Measurements from ENCODE around the gene TDRD10. TPM values are rescaled to one million over a fixed set of nuclear protein-coding genes. Genes with fewer than 3 reads are reported as not detected.
A peak's percentile ranks its signal among the peaks of the same experiment; 100 is the strongest.

TDRD10 gene
- total RNA-seq, 1 donor from 2014 or later: not detected

DNA sequence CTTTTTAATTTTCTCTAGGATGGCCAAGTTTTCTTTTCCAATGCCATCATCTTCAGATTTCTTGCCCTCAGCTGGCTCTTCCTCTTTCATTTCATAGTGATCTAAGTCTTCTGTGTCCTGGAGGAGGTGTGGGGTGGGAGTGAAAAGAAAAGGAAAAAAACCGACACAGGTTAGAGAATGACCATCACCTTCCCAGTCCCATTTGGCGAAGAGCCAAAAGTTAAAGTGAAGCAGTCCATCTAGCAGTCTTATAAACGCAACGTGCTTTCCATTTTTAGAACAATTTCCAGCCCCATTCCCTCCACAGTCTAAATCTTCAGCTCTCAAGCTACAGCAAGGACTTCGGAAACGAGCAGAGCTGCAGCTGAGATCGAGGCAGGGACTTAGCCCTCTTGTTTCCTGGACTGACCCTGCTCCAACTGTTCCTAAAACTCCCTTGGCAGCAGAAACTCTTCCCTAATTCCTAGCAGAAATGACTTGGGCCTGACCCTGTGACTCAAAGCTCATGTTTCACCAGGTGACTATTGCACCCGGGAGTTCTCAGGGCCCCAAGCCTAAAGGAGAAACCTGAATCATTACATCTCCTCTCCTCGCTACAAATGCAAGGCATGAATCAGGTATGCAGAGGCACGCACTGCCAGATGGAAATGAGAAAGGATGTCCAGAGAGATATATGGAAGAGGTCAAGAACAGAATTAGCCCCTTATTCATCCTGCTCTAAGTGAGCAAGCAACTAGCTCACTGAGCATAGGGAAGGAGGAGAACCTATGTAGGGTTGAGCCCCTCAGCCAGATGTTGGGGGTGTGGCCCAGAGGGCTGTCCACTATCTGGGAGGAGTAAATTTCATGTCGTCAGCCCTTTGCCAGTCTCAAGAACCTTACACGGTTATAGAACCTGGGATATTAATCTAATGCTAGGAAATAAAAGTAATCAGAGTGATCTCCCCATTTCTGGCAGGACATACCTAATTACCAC lies 51.3 kb downstream of the TDRD10 start:
- no peak for FAIRE-seq
- Mint-ChIP-seq H3K27ac (ENCODE audit: unreplicated experiment) (no peak overlapping the region), H3K9me3 (ENCODE audit: unreplicated experiment) (no peaks in the 10 kb centered on the region), H3K4me3 (ENCODE audit: unreplicated experiment) (no peak overlapping the region), H3K27me3 (ENCODE audit: low read depth, unreplicated experiment) (no peaks in the 10 kb centered on the region), H3K4me1 (ENCODE audit: low read depth, unreplicated experiment) (peaks cover 11% of the 10 kb centered on the region), H3K36me3 (ENCODE audit: low read depth, unreplicated experiment) (peaks cover 41% of the 10 kb centered on the region)
- peaks cover 32% of the 10 kb centered on the region for H3K79me2 ChIP-seq (ENCODE audit: insufficient read depth, low read length)
- no peaks in the 10 kb centered on the region for H3K9me3 ChIP-seq (ENCODE audit: insufficient read depth, low read depth, low read length)
- H3K4me2 ChIP-seq (ENCODE audit: low read length): no peak overlapping the region
- TF ChIP-seq EZH2 (IDR thresholded peaks at IDR 0.05; ENCODE audit: insufficient read depth, low read length): no peak
- TF ChIP-seq, protein P1, sequence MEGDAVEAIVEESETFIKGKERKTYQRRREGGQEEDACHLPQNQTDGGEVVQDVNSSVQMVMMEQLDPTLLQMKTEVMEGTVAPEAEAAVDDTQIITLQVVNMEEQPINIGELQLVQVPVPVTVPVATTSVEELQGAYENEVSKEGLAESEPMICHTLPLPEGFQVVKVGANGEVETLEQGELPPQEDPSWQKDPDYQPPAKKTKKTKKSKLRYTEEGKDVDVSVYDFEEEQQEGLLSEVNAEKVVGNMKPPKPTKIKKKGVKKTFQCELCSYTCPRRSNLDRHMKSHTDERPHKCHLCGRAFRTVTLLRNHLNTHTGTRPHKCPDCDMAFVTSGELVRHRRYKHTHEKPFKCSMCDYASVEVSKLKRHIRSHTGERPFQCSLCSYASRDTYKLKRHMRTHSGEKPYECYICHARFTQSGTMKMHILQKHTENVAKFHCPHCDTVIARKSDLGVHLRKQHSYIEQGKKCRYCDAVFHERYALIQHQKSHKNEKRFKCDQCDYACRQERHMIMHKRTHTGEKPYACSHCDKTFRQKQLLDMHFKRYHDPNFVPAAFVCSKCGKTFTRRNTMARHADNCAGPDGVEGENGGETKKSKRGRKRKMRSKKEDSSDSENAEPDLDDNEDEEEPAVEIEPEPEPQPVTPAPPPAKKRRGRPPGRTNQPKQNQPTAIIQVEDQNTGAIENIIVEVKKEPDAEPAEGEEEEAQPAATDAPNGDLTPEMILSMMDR (IDR thresholded peaks at IDR 0.05; ENCODE audit: insufficient read depth, low read depth, low read length): no peak
- peaks cover 95% of the 10 kb centered on the region for H4K20me1 ChIP-seq (ENCODE audit: insufficient read depth, low read length)
- DNase-seq (ENCODE audit: low read depth): no peak
- H2AFZ ChIP-seq (ENCODE audit: low read depth, low read length): no peak overlapping the region
- no peaks in the 10 kb centered on the region for H3K27me3 ChIP-seq (ENCODE audit: insufficient read depth, low read length)
- H3K36me3 ChIP-seq (ENCODE audit: insufficient read depth, low read length): peaks cover 58% of the 10 kb centered on the region
- H3K4me1 ChIP-seq (ENCODE audit: insufficient read depth, low read length): peaks cover 18% of the 10 kb centered on the region
- H3K9ac ChIP-seq (ENCODE audit: low read length): no peak overlapping the region
- no peak overlapping the region for H3K4me3 ChIP-seq (ENCODE audit: insufficient read depth, low read depth, low read length)
- H3K27ac ChIP-seq (ENCODE audit: low read depth, low read length): no peak overlapping the region

DNA sequence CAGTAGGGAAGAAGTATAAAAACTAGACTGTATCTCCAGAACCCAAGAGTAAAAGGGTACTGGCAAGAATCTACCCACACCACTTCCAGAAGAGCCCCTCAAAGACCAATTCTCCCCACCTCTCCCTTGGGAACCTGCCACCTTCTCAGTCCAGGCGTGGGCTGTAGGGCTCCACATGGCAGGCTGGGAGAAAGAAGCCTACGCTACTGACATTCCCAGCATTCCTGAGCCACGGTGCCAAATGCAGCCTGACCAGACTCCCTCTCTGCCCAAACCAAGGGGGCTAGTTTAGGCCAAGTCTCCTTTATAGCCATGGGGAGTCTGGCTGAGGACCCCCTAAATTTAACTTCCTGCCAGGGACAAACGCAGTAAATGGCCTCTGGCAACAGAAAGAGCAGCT lies 54.4 kb downstream of the TDRD10 start:
- Histone ChIP-seq H3K4me2 (ENCODE audit: low read length) (peak overlapping the region; percentile 98), H3K79me2 (ENCODE audit: insufficient read depth, low read length) (peaks cover 32% of the 10 kb centered on the region), H4K20me1 (ENCODE audit: insufficient read depth, low read length) (peaks cover 64% of the 10 kb centered on the region), H2AFZ (ENCODE audit: low read depth, low read length) (no peak overlapping the region), H3K36me3 (ENCODE audit: insufficient read depth, low read length) (peaks cover 36% of the 10 kb centered on the region), H3K27ac (ENCODE audit: low read depth, low read length) (no peak overlapping the region), H3K9ac (ENCODE audit: low read length) (peak overlapping the region; percentile 90), H3K4me3 (ENCODE audit: insufficient read depth, low read depth, low read length) (peak overlapping the region; percentile 90), H3K27me3 (ENCODE audit: insufficient read depth, low read length) (no peaks in the 10 kb centered on the region), H3K4me1 (ENCODE audit: insufficient read depth, low read length) (peaks cover 21% of the 10 kb centered on the region), H3K9me3 (ENCODE audit: insufficient read depth, low read depth, low read length) (no peaks in the 10 kb centered on the region)
- FAIRE-seq (no peak), DNase-seq (ENCODE audit: low read depth) (peak; percentile 46)
- peaks cover 25% of the 10 kb centered on the region for H3K36me3 Mint-ChIP-seq (ENCODE audit: low read depth, unreplicated experiment)
- peak overlapping the region; percentile 78 for H3K27ac Mint-ChIP-seq (ENCODE audit: unreplicated experiment)
- H3K9me3 Mint-ChIP-seq (ENCODE audit: unreplicated experiment): no peaks in the 10 kb centered on the region
- no peaks in the 10 kb centered on the region for H3K27me3 Mint-ChIP-seq (ENCODE audit: low read depth, unreplicated experiment)
- peaks cover 17% of the 10 kb centered on the region for H3K4me1 Mint-ChIP-seq (ENCODE audit: low read depth, unreplicated experiment)
- TF ChIP-seq, protein P1 (IDR thresholded peaks at IDR 0.05; ENCODE audit: insufficient read depth, low read depth, low read length): no peak
- no peak for TF ChIP-seq EZH2 (IDR thresholded peaks at IDR 0.05; ENCODE audit: insufficient read depth, low read length)
- peak overlapping the region; percentile 89 for H3K4me3 Mint-ChIP-seq (ENCODE audit: unreplicated experiment)

Measured in astrocyte (in vitro differentiated cells and primary cell).